Ramos (cell line): ENCODE measurements around the gene TESK2.

ENCODE experiments used
- in situ Hi-C: fragments of 300-500 bp; cut with MboI; formaldehyde crosslinking; loops from one replicate; pipeline ENCODE4 v1.14.3; 2022; ENCODE audit warnings: low sequenced_read_pairs; ENCODE audit not compliant: unreplicated experiment

TESK2 gene

DNA sequence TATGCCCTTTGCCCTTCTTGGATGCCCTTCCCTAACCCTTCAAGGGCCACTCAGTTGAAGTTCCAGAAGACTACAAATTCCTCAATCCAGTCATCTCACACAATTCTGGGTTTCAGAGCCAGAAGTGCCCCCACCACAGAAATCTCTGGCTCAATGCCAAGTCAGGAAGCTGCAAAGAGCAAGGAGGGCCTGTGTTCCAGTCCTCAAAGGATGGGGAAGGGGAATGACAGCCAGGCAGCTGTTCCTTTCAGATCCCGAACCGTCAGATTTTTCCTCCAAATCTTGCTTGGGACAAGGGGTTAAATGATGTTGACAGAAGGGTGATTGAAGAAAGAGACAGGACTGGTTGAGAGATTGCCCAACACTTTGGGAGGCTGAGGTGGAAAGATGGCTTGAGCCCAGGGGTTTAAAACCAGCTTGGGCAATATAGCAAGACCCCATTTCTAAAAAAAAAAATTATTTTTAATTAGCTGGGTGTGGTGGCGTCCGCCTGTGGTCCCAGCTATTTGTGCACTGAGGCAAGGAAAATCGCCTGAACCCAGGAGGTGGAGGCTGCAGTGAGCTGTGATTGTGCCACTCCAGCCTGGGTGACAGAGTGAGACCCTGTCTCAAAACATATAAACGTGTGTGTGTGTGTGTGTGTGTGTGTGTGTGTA lies 165.0 kb downstream of the TESK2 start:
- in situ Hi-C loops: no loop called here

DNA sequence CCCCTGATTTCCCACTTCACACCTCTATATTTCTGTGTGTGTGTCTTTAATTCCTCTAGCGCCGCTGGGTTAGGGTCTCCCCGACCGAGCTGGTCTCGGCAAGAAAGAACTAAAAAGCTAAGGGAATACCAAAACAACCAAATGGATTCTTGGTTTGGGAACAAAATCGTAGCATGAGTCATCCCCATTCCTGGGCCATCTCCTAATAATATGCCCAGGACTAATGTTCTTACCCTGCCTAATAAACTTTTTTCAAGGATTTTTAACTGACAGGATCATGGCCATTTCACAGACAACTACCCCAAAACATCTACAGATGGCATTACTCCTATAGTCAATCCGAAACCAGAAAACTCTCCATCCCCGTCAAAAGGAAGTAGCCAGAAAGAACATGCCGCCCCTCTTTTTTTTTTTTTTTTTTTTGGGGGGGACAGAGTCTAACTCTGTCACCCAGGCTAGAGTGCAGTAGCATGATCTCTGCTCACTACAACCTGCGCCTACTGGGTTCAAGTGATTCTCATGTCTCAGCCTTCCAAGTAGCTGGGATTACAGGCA lies 168.4 kb downstream of the TESK2 start:
- in situ Hi-C loops: no loop called here

- in situ Hi-C loops: no loop called here
Measured at GRCh38 chr1:45321444-45321843, 169.5 kb downstream of the TESK2 start.

DNA sequence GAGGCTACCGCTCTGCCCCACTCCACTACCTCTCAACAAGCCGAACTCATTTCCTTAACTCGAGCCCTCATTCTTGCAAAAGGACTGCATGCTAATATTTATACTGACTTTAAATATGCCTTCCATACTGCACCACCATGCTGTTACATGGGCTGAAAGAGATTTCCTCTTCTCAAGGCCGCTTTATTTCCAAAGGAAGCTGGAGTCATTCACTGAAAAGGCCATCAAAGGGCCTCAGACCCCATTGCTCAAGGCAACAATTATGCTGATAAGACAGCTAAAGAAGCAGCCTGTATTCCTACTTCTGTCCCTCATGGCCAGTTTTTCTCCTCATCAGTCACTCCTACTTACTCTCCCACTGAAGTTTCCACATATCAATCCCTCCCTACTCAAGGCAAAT lies 171.2 kb downstream of the TESK2 start:
- in situ Hi-C loops: no loop called here

DNA sequence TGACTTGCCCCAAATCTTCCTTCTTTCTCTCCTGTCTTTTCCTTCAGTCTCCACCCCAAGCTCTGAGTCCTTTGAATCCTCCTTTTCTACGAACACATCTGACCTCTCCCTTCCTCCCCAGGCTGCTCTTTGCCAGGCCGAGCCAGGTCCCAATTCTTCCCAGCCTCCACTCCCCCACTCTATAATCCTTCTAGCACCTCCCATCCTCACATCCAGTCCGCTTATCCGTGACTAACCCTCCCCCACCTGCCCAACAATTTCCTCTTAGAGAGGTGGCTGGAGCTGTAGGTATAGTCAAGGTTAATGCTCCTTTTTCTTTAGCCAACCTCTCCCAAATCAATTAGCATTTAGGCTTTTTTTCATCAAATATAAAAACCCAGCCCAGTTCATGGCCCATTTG lies 173.8 kb downstream of the TESK2 start:
- in situ Hi-C loops: no loop called here

DNA sequence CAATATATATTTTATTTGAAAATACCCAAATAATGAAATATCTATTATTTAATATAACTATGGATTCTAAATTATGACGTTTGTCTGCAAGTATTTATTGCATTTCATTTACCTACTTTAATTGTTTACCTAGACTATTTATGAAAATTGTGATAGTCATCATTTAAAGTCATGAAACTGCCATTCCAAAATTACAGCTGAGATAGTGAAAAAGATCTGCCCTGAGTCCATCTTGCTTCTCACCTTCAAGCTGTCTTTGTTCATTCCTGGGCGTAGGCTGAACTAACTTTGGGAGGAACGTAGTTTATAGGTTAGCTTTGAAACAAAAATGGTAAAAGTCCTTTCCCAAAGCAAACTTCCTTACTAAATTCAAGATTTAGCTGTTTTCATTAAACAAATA lies 176.7 kb downstream of the TESK2 start:
- in situ Hi-C loops: no loop called here

GRCh38 chr1:45306905-45307304 lies 184.1 kb downstream of the TESK2 start:
- in situ Hi-C loops: loop anchor here (10.0 kb wide), 1 partner anchor 592 kb away; no protein-coding TSS in a partner anchor

GRCh38 chr1:45306319-45306718 lies 184.6 kb downstream of the TESK2 start:
- in situ Hi-C loops: loop anchor here (10.0 kb wide), 1 partner anchor 592 kb away; no protein-coding TSS in a partner anchor

DNA sequence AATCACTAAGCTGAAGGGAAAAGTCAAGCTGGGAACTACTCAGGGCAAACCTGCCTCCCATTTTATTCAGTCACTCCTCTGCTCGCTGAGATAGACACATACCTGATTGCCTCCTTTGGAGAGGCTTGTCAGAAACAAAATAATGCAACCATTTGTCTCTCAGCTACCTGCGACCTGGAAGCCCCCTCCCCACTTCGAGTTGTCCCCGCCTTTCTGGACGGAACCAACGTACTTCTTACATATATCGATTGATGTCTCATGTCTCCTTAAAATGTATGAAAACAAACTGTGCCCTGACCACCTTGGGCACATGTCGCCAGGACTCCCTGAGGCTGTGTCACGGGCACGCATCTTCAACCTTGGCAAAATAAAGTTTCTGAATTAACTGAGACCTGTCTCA lies 185.7 kb downstream of the TESK2 start:
- in situ Hi-C loops: loop anchor here (10.0 kb wide), 1 partner anchor 590 kb away; no protein-coding TSS in a partner anchor

GRCh38 chr1:45304311-45305081 lies 186.5 kb downstream of the TESK2 start:
- in situ Hi-C loops: loop anchor here (5.0 to 10.0 kb wide), 2 partner anchors 292 to 590 kb away; partner anchors contain the start of genes HECTD3 and UROD

DNA sequence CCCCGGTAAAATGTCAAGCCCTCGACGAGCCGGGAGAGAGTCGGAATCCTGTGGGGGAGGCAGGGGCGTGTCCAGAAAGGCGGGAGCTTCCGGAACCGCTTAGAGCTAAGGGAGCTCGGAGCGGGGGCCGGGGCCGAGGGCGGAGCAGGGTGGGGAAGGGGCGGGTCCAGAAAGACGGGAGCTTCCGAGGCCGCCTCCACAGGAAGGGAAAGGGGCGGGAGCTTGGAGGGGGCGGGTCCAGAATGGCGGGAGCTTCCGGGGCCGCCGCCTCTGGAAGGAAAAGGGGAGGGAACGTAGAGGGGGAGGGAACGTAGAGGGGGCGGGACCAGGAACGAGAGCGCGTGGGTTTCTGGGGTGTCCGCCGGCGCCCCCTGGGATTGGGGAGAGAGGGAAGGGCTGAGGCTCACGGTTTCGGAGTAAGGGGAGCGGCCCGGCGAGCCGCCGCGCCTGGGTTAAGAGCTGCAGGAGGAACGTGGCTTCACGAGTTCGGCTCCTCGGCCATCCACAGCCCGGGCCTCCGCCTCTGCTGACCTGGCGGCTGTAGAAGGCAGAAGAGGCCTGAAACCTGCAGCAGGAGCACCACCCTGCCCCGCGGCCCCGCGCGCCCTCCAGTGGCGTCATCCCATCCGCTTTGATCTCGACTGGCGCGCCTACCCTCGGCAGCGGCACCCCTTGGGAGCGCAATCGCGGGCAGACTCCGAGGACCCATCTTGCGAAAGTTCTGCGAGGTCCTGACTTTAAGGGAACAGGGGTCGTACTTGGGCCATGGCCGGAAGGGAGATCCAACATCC lies 187.2 kb downstream of the TESK2 start:
- in situ Hi-C loops: loop anchor here (5.0 to 10.0 kb wide), 2 partner anchors 291 to 589 kb away; partner anchors contain the start of genes HECTD3 and UROD

GRCh38 chr1:45302505-45303150 lies 188.3 kb downstream of the TESK2 start:
- in situ Hi-C loops: loop anchor here (5.0 to 10.0 kb wide), 2 partner anchors 290 to 588 kb away; partner anchors contain the start of genes HECTD3 and UROD

GRCh38 chr1:45300669-45300997 lies 190.3 kb downstream of the TESK2 start:
- in situ Hi-C loops: loop anchor here (5.0 to 10.0 kb wide), 2 partner anchors 288 to 586 kb away; partner anchors contain the start of genes HECTD3 and UROD

GRCh38 chr1:45299981-45300668 lies 190.8 kb downstream of the TESK2 start:
- in situ Hi-C loops: loop anchor here (5.0 to 10.0 kb wide), 3 partner anchors 288 to 585 kb away; partner anchors contain the start of genes HECTD3 and UROD

GRCh38 chr1:45299296-45299695 lies 191.7 kb downstream of the TESK2 start:
- in situ Hi-C loops: loop anchor here (10.0 kb wide), 1 partner anchor 464 kb away; no protein-coding TSS in a partner anchor

DNA sequence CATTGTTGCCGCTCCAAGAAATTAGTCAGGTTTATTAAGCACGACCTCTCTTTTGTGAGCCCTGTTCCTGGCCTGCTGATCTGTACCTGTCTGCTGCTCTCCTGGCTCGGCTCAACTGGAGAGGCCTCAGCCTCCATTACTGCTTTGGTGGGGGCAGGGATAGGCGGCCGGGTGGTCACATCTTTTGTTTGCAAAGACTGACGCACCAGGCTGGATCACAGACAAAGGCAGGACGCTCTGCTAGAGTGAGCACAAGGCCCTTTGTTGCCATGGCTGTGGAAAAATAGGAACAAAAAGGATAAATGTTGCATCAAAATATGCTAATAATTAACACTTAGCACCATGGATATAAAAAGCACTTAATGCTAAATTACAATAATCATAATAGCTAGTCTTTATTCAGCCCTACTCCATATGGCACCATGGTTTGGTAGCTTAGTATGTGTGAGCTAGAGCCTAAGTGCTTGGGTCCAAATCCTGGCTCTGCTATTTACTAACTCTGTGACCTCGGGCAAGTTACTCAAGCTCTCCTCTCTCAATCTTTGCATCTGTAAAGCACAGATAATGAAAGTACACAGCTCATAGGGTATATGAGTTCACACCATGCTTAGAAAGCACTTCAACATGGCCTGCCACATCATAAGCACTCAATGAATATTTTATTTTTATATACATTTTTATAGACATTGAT lies 193.2 kb downstream of the TESK2 start:
- in situ Hi-C loops: loop anchor here (10.0 kb wide), 1 partner anchor 463 kb away; no protein-coding TSS in a partner anchor
